ENCODE results near the gene CFAP73. TPM values are rescaled to one million over a fixed set of nuclear protein-coding genes. Genes with fewer than 3 reads are reported as not detected.
A peak's percentile ranks its signal among the peaks of the same experiment; 100 is the strongest.

The CFAP73 gene
- total RNA-seq, 1 experiment from 2014 or later = not detected

DNA sequence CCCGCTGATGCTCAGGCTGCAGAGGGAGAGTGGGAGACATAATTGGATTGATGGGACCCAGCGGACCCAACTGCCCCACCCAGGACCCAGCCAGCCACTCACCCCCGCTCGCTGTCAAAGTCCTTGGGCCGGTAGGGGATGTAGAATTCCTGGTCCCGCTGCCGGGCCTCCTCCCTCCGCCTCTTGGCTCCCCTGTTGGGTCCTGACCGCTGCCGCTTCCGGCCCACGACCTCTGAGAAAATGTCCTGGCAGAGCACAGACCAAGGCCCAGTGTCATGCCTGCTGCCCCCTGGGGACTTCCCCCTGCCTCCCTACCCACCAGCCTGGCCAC, 13.5 kb downstream of the CFAP73 start:
- DNase-seq (ENCODE audit: low read depth) = no peak

DNA sequence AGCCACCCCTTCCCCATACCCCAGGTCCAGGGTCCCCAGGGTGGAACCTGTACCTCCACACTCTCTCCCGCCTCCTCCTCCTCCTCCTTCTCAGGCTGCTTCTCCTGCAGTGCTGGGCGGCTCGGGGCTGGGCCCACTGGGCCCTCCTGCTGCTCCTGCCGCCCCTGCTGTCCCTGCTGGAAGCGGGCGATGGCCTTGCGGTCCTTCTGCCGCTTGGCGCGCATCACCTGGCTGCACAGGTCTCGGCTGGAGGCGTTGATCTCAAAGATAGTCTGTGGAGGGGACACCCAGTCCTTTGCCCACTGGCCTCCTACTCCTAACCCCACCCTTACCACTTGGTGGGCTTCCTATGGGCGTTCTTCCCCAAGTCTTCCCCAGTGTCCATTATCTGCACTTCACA, 14.5 kb downstream of the CFAP73 start:
- no peak for DNase-seq (ENCODE audit: low read depth)

DNA sequence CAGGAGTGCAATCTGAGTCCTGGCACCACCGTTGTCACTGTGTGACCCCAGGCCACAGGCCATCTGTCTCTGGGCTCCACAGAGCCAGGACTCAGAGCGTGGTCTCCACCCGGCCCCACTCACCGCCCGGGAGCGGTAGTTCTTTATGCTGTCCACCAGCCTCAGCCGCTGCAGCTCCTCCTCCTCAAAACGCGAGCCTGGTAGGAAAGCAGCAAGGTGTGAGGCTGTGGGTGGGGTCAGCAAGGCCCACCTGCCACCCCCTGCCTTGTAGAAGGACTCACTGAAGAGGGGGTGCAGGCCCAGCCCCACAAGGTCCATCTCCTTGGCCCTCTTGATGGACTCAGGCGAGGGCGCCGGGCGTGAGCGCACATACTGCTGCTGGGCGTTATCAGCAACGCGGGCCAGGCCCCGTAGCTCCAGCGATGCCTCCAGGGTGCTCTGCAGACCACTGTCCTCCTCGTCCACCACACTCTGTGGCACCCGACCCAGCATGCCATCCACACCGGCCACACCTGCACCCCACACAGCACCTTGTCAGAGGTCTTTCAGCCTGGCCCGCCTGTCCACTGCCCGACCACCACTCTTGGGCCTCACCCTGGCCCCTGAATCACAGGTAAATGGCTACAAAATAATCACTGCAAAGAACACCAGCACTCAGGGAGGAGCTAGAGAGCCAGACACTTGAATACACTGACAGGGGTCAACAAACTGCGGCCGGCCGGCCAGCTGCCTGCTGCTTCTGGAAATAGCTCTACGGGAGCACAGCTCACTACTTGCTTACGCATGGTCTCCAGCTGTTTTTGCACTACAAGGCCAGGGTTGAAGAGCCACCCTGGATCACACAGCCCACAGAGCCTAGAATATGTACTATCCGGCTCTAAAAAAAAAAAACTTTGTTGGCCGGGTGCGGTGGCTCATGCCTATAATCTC, 16.3 kb downstream of the CFAP73 start:
- DNase-seq (ENCODE audit: low read depth) = no peak

DNA sequence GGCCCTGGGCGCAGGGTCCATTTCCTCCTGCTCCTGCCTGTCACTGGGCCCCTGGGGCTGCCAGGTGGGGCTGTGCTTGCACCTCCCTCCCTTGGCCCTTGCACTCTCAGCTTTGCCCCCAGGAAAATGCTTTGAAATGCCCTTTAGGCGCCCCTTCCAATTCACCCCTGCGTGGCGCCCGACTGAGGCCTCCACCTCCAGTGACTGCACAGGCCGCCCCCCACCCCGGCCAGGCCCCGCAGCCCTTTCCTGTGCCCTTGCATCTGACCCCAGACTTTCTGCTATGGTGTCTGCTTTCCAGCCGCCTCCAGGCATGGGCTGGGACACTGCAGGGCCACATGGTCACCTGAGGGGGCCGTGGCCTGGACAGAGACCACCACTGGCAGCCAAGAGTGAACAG, 18.3 kb downstream of the CFAP73 start:
- no peak for DNase-seq (ENCODE audit: low read depth)

DNA sequence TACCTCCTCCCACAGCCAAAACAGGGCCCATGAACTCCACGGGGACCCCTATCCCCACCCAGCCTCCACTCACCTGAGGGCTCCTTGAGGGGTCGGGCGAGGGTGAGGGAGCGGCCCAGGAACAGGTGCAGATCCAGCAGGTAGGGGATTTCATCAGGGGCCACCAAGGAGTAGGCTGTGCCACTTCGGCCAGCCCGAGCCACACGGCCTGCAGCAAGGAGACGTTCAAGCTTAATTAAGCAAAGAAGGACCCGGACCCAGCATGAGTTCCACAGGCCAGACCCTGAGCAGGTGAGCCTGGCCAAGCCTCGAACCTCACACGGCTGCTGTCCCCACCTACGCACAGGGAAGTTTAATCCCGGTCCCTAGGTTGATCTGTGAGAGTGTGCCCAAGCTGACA, 20.2 kb downstream of the CFAP73 start:
- no peak for DNase-seq (ENCODE audit: low read depth)

DNA sequence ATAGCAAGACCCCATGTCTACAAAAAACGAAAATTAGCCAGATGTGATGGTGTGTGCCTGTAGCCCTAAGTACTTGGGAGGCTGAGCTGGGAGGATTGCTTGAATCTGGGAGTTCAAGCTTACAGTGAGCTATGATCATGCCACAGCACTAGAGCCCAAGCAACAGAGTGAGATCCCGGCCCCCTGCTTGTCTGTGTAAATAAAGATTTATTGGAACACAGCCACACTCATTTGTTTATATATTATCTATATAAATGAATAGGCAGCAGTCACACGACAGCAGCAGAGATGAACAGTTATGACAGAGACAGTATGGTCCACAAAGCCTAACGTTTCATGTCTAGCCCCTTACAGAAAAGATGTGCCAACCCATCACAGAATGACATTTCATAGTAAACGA, 20.9 kb downstream of the CFAP73 start:
- no peak for DNase-seq (ENCODE audit: low read depth)

DNA sequence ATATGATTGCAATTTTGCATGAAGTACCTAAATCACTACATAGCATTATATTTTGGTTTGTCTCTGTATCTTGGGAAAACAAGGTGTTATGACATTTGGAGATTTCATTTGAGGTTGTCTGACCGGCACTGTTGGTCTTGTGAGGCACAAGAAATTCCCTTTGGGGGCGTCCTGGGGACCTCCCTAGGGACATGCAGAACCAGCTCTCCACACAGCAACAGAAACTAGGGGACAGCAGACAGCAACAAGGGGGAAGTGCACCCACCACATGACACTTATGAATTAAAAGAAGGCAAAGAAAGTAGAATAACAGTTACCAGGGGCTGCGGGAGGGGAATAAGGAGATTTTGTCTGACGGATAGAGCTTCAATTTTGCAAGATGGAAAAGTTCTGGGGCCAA, 21.4 kb downstream of the CFAP73 start:
- no peak for DNase-seq (ENCODE audit: low read depth)

DNA sequence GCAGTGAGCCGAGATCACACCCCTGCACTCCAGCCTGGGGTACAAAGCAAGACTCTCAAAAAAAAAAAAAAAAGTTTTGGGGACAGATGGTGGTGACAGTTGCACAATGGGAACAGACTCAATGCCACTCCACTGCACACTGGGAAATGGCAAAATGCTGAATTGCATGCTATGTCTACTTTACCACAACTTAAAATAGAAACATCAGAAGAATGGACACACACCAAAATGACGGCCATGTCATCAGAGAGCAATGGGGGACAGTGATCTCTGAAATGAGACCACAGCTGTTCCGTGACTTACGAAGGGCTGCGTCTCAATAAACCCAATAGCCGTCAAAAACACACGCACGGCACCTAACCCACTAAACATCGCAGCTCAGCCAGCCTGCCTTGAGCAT, 22.0 kb downstream of the CFAP73 start:
- no peak for DNase-seq (ENCODE audit: low read depth)

DNA sequence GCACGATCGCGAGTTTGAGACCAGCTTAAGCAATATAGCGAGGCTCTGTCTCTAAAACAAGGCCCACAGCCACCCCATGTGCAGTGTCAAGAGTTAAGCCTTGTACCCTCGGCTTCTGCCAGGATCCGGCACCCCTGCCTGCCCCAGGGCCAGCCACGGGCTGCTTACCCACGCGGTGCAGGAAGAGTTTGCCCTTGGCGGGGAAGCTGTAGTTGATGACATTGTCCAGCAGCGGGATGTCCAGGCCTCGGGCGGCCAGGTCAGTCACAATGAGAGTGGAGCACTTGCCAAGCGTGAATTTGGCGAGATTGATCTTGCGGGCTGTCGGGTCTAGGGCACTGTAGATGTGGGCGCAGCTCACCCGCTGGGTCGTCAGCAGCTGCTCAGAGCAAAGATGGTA, 22.7 kb downstream of the CFAP73 start:
- no peak for DNase-seq (ENCODE audit: low read depth)

DNA sequence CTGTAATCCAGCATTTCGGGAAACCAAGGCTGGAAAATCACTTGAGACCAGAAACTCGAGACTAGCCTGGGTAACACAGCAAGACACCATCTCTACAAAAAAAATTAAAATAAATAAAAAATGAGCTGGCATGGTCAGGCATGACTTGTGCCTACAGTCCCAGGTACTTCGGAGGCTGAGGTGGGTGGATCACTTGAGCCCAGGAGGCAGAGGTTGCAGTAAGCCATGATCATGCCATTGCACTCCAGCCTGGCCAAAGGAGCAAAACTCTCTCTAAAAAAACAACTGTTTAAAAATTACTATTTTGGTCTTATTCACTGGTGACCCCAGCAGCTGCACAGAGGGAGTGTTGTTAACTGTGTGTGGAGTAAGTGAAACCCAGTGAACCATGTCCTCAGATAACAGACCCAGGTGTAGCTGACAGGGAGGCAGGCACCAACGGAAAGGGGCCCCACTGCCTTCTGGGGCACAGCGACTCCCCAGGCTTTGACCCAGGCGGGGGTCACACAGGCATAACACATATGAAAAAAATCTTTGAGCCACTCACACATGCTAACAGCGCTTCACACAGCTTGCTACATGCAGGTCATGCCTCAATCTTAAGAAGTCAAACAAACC, 23.7 kb downstream of the CFAP73 start:
- DNase-seq (ENCODE audit: low read depth) = no peak

DNA sequence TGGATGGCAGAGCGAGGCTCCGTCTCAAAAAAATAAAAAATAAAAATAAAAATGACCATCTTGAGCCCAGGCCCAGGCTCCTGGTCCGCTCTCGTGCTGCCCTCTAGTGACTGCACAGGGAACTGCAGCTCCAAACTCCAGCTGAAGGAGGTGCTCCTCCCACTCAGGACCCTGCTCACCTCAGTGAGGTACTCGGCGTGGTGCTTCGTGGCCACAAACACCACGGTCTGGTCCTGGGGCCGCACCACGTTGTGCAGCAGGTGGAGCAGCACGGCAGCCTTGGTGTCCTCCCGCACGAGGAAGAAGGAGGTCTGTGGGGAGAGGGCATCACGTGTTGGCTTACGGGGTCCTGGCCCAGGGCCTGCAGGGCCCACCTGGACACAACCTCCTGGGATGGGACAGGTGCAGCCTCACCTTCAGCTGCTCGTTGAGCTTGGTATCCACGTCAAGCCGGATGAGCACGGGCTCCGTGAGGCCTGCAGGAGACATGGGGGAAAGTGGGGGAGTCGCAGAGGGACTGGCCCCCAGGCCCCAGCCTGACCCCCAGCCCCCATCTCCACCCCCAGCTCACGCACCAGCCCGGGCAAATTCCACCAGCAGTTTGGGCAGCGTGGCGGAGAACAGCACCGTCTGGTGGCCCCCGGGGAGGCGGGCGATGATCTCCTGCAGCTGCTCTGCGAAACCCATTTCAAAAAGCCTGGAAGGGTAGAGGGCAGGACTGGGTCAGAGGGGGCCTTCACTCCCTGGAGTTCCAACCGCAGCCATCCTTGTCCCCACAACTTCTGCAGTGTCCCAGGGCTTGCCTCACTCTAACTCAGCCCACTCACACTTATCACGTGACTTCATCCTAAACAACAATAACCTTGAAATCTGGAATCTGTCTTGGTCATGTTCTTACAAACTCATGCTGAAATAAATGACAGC, 25.2 kb downstream of the CFAP73 start:
- DNase-seq (ENCODE audit: low read depth) = peak; percentile 51

DNA sequence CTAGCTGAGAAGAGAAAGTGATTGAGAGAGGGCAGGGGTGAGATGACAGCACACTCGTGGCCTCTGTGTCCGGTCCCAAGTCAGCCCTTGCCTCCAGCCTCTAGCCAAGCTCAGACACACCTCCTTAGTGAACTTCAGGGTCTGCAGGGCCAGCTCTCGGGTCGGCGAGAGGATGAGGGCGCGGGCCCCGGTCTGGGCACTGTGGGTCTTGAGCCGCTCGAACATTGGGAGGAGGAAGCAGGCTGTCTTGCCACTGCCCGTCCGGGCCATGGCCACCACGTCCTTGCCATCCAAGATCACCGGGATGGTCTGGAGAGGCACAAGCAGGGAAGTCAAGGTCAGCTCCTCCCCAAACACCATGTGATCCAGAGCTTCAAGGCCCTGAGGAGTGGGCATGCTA, 29.5 kb downstream of the CFAP73 start:
- no peak for DNase-seq (ENCODE audit: low read depth)

DNA sequence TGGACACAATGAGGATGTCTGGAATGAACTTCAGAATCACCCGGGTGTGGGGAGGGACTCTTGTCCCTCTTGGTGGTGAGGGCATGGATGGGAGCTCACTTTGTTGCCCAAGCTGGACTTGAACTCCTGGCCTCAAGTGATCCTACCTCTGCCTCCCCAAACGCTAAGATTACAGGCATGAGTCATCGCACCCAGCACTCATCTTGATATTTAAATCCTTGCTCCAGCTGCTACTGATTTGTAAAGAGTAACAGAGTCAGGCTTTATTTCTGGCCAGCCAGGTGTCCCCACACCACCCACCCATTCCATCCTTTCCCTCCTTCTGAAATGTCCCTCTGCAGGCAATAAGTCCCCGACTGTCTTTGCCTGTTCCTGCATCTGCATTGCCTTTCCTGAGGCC, 30.8 kb downstream of the CFAP73 start:
- DNase-seq (ENCODE audit: low read depth) = no peak

DNA sequence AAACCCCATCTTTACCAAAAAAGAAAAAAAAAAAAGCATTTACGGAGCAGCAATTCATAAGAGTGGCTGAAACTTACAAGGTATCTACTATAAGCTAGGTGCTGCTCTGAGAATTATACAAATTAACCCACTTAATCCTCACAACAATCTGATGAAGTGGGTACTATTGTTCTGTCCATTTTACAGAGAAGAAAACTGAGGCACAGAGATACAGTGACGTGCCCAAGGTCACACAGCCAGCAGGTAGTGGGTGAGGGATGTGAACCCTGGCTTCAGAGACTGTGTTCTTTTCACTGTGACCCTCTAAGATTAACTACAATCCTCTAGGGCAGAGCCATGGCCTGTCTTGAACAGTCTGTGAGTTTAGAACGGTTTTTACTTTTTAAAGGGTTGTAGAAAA, 32.5 kb downstream of the CFAP73 start:
- DNase-seq (ENCODE audit: low read depth) = no peak

DNA sequence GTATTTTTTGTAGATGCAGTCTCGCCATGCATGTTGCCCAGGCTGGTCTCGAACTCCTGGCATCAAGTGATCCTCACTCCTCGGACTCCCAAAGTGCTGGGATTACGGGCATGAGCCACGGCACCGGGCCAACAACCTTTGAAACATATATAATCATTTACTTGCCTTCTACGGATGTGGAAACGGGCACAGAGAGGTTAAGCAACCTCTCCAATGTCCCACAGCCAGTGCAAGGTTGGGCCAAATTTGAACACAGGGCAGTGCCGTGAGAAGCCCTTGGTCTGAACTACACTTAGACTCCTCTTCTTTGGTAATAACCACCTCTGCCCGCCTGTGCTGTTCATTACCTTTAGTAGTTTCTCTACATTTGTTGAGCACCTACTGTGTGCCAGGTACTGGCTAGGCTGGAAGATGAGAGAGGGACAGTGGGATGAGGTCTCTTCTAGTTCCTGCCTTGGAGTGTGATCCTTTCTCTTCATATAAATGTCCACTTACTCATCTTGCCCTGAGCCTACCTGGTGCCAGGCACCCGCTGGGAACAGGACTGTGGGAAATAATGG, 33.6 kb downstream of the CFAP73 start:
- DNase-seq (ENCODE audit: low read depth) = no peak

DNA sequence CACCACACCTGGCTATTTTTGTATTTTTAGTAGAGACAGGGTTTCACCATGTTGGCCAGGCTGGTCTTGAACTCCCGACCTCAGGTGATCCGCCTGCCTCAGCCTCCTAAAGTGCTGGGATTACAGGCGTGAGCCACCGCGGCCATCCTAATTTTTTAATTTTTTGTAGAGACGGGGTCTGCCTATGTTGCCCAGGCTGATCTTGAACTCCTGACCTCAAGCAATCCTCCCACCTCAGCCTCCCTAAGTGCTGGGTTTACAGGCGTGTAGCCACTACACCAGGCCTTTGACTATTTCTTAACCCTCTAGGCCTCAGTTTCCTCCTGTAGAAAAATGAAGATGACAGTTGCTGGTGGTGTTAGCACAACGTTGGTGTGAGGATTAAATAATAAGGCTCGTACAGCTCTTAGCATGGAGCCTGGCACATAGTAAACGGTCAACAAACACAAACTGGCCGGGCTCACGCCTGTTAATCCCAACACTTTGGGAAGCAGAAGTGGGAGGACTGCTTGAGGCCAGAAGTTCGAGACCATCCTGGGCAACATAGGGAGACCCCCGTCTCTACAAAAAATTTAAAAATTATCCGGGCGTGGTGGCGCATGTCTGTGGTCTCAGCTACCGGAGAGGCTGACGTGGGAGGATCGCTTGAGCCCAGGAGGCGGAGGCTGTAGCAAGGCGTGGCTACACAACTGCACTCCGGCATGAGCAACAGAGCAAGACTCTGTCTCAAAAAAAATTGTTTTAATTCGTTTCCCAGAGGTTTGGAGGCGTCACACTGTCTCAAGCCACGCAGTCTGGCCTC, 34.8 kb downstream of the CFAP73 start:
- DNase-seq (ENCODE audit: low read depth) = no peak

DNA sequence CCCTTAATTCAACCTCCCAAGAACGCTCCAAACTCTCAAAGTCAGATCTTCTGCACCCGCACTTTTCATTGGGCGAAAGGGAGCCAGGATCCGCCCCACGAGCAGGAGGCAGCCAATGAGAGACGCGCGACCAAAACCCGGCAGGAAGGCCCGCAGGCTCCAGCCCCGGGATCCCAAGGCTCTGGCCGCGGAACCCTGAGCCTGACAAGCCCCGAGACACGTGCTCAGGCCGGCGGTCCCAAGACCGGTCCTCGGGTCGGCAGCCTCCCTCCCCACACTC, 35.3 kb downstream of the CFAP73 start:
- DNase-seq (ENCODE audit: low read depth) = peak; percentile 86

DNA sequence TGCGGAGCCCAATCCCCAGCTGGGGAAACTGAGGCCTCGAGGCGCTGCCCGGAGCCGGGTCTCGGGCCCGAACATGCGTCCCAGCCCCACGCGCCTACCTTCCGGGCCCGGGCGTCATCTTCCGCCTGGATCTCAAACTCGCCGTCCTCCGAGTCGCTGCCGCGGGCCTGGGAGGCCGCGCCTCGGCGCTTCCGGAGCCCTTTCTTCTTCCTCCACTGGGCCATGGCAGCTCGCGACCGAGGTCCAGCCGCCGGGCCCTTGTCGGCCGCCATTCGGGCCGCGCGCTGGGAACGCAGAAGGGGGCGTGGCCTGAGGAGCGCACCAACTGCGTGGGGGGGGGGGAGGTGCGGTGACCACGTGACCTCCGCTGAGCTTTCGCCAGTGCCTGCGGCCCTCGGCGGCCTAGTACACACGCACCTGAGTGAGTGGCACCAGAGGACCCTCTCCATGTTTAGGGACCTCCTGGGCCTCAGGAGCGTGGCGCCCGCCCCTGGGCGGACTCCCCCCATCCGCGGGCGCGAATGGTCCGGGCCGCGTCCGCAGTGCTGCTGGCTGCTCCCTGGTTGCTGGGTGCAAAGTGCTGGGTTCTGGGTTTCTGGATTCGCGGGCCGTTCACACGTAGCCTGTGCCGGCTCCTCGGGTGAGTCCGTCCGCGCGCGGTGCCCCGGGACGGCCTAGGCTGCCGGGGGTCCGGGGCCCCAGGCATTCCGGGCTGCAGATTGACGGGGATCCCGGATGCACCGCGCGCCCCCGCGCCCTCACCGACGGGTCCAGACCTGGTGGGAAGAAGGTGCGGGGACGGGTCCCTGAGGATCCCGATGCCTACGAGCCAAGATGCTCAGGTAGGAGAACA, 35.9 kb downstream of the CFAP73 start, which contains the start of the genes DDX54 and RITA1:
TSS of gene DDX54 (minus strand) at position 299 of the 853 bp plus-strand sequence. CDS start at position 272, 27 bp downstream.
TSS of gene RITA1 (plus strand) at position 542 of the 853 bp plus-strand sequence. CDS start 1,026 bp downstream, outside the sequence.
- peak; percentile 68 for DNase-seq (ENCODE audit: low read depth)

DNA sequence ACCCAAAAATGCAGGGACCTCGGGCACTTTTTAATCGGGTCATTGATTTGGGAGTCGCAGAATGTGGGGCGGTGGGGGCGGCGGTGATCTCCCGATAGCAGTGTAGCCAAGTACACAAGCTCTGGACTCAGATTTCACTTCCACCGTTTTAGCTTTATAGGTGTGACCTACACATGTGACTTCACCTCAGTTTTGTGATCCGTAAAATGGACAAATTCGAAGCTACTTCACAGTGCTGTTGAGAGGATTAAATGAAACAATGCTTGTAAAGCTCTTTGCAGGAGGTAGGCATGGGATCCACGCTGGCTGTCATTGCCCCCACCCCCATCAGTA, 36.5 kb downstream of the CFAP73 start:
- DNase-seq (ENCODE audit: low read depth) = no peak

DNA sequence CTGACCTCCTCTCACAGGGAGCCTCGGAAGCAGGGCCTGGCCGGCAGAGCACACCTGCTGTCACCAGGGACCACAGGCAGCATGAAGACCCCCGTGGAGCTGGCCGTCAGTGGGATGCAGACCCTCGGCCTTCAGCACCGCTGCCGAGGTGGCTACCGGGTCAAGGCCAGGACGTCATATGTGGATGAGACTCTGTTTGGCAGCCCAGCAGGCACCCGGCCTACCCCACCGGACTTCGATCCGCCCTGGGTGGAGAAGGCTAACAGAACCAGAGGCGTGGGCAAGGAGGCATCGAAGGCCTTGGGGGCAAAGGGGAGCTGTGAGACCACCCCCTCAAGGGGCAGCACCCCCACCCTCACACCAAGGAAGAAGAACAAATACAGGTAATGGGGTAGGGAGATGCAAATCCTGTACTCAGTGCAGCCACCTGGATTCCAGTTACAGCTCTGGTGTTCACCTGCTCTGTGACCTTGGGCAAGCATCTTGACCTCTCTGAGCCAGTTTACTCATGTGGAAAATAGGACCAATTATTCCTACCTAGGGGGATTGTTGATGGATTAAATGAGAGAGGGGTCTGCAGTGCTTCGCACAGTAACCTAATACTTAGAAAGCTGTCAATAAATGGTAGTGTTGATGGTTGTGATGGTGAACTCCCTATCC, 37.3 kb downstream of the CFAP73 start:
- DNase-seq (ENCODE audit: low read depth) = no peak

Data from RPMI7951 (cell line).